SK-N-DZ (cell line): ENCODE measurements around the gene HS3ST3A1.

Experiments
- DNase-seq: peaks from one replicate; pipeline ENCODE4 v3.0.0-alpha.2; 2015; ENCODE audit warnings: low spot score

Gene HS3ST3A1

GRCh38 chr17:13491916-13492736, 109.6 kb downstream of the HS3ST3A1 start:
- no peak for DNase-seq

DNA sequence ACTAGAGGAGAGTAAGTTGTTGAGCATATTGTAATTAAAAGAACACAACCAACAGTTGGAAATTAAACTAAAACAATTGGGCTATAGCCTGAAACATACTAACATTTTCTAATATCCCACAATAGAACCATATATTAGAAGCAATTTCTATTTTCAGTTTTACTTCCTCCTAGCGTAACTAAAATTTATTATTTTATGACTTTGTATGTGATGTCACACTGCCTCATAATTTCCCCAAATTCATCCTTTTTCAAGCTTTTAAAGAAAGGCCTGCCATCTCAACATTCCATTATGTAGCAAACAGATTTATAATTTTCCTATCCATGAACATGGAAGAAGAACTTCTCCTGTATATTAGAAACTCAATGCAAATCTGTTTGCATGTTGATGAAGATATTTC, 110.2 kb downstream of the HS3ST3A1 start:
- DNase-seq = no peak

GRCh38 chr17:13490906-13491482, 110.7 kb downstream of the HS3ST3A1 start:
- no peak for DNase-seq

GRCh38 chr17:13490427-13490826, 111.3 kb downstream of the HS3ST3A1 start:
- no peak for DNase-seq

DNA sequence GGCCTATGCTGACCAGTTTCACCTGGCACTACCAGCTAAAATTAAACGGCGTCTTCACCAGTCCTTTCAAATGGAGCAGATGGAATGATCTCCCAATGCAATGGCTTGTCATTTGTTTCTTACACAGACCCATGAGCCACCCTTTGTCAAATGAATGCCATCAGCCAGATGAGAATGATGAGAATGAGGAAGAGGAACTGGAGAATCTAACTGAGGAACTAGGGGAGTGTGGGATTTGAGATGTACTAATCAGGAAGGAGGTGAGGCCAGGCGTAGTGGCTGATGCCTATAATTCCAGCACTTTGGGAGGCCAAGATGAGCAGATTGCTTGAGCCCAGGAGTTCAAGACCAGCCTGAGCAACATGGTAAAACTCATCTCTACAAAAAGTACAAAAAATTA, 116.4 kb downstream of the HS3ST3A1 start:
- no peak for DNase-seq

DNA sequence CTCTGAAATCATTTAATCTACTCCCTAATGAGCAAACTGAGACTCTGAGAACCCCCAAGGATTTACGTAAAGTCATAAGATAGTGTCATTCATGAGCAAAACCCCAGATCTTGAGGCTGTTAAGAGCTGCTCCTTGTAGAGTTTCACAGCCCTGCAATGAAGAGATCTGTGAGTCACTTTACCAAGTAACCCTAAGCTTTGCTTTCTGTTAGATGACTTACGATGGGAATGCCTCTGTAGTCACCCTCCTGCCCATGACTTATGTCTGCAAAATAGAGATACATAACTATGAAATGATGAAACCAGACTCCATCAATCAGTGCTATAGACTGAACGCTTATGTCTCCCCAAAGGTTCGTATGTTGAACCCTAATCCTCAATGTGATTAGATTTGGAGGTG, 117.7 kb downstream of the HS3ST3A1 start:
- no peak for DNase-seq

- no peak for DNase-seq
These were observed 120.9 kb downstream of the HS3ST3A1 start for GRCh38 chr17:13480877-13481276.

DNA sequence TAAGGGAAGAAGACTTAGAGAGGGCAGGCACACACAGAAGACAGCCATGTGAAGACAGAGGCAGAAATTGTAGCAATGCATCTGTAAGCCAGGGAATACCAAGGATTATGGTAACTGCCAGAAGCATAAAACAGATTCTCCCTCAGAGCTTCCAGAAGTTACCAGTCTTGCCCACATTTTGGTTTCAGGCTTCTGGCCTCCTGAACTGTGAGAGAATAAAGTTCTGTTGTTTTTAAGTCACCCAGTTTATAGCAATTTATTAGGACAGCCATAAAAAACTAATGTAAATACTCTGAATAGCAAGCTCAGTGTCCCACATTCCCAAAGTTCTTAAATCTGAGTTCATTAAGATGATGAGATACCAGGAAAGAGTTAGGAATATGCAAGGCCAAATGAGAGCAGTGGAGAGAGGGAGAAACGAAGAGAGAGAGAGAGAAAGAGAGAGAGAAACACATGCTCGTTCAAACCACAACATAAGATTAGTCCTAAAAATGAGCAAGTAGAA, 123.4 kb downstream of the HS3ST3A1 start:
- DNase-seq = no peak

GRCh38 chr17:13477180-13477611, 124.5 kb downstream of the HS3ST3A1 start:
- DNase-seq = no peak

GRCh38 chr17:13476720-13477119, 125.0 kb downstream of the HS3ST3A1 start:
- no peak for DNase-seq

DNA sequence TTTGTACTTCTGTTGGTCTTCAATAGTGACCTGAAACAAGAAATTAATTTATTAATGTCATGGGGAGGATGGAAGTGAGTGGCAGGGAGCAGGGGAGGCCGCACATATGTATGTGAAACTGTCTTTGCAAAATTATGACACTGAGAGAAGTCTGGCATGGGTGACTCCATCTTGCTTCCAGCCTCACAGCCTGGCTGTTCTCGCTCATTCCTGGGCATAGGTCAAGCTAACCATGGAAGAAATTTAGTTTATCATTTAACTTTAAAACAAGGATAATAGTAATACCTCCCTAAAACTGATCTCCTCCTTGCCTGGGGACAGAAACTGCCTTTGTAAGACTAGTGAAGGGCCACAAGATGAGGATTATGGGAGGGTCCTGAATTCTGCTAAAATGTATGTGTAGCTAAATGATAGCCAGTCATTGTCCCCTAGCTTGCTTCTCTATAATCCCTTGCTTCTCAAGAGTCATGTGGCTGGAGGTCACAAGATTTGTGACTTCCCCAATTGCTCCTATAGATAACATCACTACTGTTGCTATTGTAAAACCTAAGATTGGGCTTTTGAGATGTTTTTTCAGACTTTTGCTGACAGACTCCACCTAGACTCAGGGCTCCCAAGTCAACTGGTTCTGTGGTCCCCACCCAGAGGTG, 126.0 kb downstream of the HS3ST3A1 start:
- no peak for DNase-seq

GRCh38 chr17:13474073-13474800, 127.5 kb downstream of the HS3ST3A1 start:
- DNase-seq = no peak

DNA sequence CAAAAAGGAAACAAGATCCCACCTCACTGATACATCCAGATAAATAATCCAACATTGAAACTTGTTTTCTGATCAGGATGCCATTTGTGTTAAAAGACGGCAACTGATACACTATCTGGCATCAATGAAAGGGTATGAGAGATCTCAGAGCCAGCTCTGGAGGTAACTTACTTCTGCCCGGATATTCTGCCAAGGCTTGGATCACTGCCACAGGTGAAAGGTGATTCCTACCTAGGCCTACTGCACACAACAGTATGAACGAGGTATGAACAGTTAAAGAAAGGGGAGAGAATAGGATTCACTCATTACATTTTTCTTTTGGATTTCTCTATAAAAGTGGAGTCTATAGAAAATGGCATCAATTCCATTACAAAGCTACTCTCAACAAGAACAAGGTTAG, 136.1 kb downstream of the HS3ST3A1 start:
- DNase-seq = no peak

DNA sequence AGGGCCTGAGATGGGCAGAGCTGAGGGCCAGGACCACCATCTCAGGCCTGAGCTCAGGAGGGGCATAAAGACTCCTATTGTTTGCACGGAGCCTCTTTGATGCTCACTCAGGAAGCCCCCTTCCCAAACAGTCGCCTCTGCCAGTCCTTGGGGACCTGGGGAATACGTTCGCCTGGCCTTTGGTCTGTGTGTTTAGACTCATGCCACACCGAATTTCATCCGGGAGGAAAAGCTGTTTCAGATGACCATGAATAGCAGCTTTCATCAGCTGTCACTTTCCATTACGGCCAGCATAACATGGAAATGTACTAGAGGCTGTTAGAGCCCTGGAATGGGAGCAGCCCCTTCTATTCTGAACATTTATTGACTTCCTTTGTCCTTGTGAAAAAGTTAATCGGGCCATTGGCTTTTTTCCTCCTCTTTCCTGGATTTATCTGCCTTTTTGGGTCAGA, 139.0 kb downstream of the HS3ST3A1 start:
- peak; percentile 18 for DNase-seq

GRCh38 chr17:13462146-13462545, 139.6 kb downstream of the HS3ST3A1 start:
- peak; percentile 17 for DNase-seq

DNA sequence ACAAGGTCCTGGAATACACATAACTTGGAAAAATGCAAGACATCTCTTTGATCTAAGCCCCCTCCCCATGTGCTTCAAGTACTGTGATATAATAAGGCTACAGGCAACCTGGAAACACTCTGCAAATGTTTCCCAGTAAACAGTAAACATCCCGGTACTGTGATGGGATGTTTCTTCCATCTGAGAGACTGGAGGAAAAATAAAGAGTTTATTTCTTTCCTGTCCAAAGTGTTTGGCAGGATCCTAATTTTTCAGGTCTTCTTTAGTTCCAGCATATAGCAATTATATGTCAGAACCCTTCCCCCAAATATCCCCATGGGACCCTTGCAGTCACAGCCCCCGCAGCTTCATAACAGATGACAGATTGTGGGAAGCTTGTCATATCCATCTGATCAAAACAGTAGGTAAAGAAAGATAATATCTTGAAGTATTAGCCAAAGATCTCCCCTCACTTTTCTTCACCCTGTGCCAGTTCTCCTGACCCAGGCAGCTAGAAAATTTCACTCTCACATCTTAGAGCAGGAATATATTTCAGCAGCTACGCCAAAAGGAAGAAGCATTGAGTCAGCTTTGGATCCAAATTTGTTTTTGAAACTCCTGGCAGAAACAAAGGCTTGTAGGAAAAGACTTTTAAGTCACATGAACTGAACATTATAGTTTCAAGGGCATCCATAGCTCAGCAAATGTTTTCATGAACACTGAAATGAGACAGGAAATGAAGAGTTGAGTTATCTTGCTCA, 141.3 kb downstream of the HS3ST3A1 start:
- DNase-seq = no peak

DNA sequence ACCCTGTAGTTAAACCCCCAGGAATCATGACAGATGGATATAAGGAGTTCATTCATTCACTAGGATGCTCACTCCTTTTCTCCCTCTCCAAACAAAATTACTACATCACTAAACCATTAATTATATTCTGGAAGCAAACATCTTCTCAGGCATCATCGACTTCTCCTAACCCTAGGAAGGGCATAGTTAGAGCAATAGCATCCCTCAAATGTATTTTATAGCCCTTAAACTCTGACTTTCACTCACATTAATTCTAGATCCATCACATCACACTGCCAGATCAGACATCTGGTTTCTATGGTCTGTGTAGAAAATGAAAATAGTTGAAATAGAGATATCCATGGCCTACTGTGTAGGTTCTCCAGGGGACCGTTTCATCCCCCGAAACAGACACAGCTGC, 143.9 kb downstream of the HS3ST3A1 start:
- DNase-seq = no peak
